Pancreas (tissue), 10 donors: ENCODE data around the gene DLGAP1. TPM values are rescaled to one million over a fixed set of nuclear protein-coding genes. Genes with fewer than 3 reads are reported as not detected.

ENCODE experiments used
- ATAC-seq, 4 donors: fragments of 200-7000 bp; cut with Tn5 transposase; one replicate each; pipeline versions ENCODE4 v1.8.0 to v1.9.1; 2020; ENCODE audit warnings: mild to moderate bottlenecking in 4 of 4, moderate library complexity in 4 of 4
- DNase-seq, 6 donors: peaks; one replicate each; pipeline ENCODE4 v3.0.0-alpha.2; 2020
- FAIRE-seq: peaks from 2 replicates; lab custom pipeline; 2012; peaks lifted over from hg19 to GRCh38; lab: Jason Lieb, UNC
- H3K27ac ChIP-seq, 4 donors: fragments of 200-600 bp; sonication (generic); 1 replicate in 3 of 4; 2 replicates in 1 of 4; pipeline versions ENCODE4 v1.5.0 to v1.8.0; 2020
- H3K27me3 ChIP-seq, 4 donors: fragments of 200-600 bp; one replicate each; pipeline ENCODE4 v1.8.0; 2021
- H3K36me3 ChIP-seq, 3 donors: fragments of 200-600 bp; sonication (generic) in 1 of 3; one replicate each; pipeline versions ENCODE4 v1.5.0 to v1.8.0; 2020 to 2021
- H3K4me1 ChIP-seq, 3 donors: fragments of 200-600 bp; one replicate each; pipeline ENCODE4 v1.8.0; 2021
- H3K4me3 ChIP-seq, 4 donors: fragments of 200-600 bp; sonication (generic) in 2 of 4; one replicate each; pipeline versions ENCODE4 v1.5.0 to v1.8.0; 2020 to 2021
- H3K9me3 ChIP-seq, 4 donors: fragments of 200-600 bp; one replicate each; pipeline ENCODE4 v1.8.0; 2021
- CTCF ChIP-seq, 4 donors: fragments of 200-600 bp; sonication (generic) in 3 of 4; IDR thresholded peaks; one replicate each; pipeline versions ENCODE4 v1.5.0 to v1.8.0; 2021; ENCODE audit warnings: antibody characterized with exemption in 4 of 4
- WGBS, 2 donors: extraction: QIAGEN DNeasy Blood & Tissue Kit; methylation state at CpG; one replicate each; pipeline ENCODE4 v1.1.7; 2013; 5-methylcytosine and 5-hydroxymethylcytosine counted together
- intact Hi-C, 3 donors: fragments of 100-400 bp; cut with DNase I; formaldehyde crosslinking; loops; one replicate each; pipeline versions ENCODE4 v1.11.1 to v1.14.2; 2022
- polyA plus RNA-seq, 2 donors: library from polyadenylated mRNA; stranded (reverse); fragments of 200-250 nt; gene quantifications; one replicate each; pipeline ENCODE4 v1.2.3, GENCODE V29; 2013
- total RNA-seq, 6 donors: library from RNA; stranded (reverse); fragmentation: NEBNext Ultra II Directional in 4 of 6; extraction: Animal tissue kit (Norgen Biotek cat#: 25700) in 4 of 6; gene quantifications; one replicate each; pipeline versions ENCODE4 v1.2.1 to v1.2.4, GENCODE V29; 2021 to 2023
- donor health status: healthy with polysubstance abuse.
- donor health status: DM: no; HTN: no; CAD: no; lungs with moderate emphysema.
- donor health status: DM: no; HTN: no; CAD: no.
- donor health status: control.
- donor health status: control.
- donor health status: Bipolar disorder and iron deficiency.
- donor health status: DM: yes; HTN: yes; CAD: no.
- donor health status: DM: no; HTN: no; CAD: no.
- donor health status: DM: no; HTN: no; CAD: no.
- donor health status: DM: yes; HTN: yes; CAD: no.

DLGAP1 gene
- total and polyA plus RNA-seq, 8 donors, result 0.12 to 0.62 (median 0.30) TPM; not detected in 2

- TF ChIP-seq CTCF (IDR thresholded peaks at IDR 0.05), result no peak
- intact Hi-C loops, result no loop called here
- FAIRE-seq (no peak), DNase-seq (no peak), ATAC-seq (peak in 1 of 4 donors; percentile 79)
- no peak overlapping the region for H3K27ac ChIP-seq
- no peaks in the 10 kb centered on the region for H3K27me3 ChIP-seq
- no peaks in the 10 kb centered on the region for H3K36me3 ChIP-seq
- no peak overlapping the region for H3K4me3 ChIP-seq
- no peaks in the 10 kb centered on the region for H3K9me3 ChIP-seq
- WGBS, 2 donors, result 10 to 15% methylated on average over 1 of the region's 1 CpG
- H3K4me1 ChIP-seq, result no peaks in the 10 kb centered on the region
Observed at GRCh38 chr18:4400911-4401310, 54.2 kb downstream of the DLGAP1 start.

- H3K4me3 ChIP-seq, result no peak overlapping the region
- no peaks in the 10 kb centered on the region for H3K36me3 ChIP-seq
- no peaks in the 10 kb centered on the region for H3K4me1 ChIP-seq
- TF ChIP-seq CTCF (IDR thresholded peaks at IDR 0.05), result no peak
- no peaks in the 10 kb centered on the region for H3K9me3 ChIP-seq
- no peak overlapping the region for H3K27ac ChIP-seq
- intact Hi-C loops, result no loop called here
- ATAC-seq (no peak), FAIRE-seq (no peak), DNase-seq (peak in 1 of 6 donors; percentile 14)
- WGBS, 2 donors, result 72 to 74% methylated on average over 5 of the region's 5 CpGs
- H3K27me3 ChIP-seq, result no peaks in the 10 kb centered on the region
Observed at GRCh38 chr18:4399929-4400328, 55.2 kb downstream of the DLGAP1 start.

GRCh38 chr18:4394700-4395099, 60.4 kb downstream of the DLGAP1 start:
- Histone ChIP-seq H3K36me3 (no peaks in the 10 kb centered on the region), H3K4me3 (no peak overlapping the region), H3K27me3 (no peaks in the 10 kb centered on the region), H3K27ac (no peak overlapping the region), H3K9me3 (no peaks in the 10 kb centered on the region), H3K4me1 (no peaks in the 10 kb centered on the region)
- no peak for TF ChIP-seq CTCF (IDR thresholded peaks at IDR 0.05)
- 83 to 85% methylated on average over 4 of the region's 4 CpGs for WGBS, 2 donors
- intact Hi-C loops, result no loop called here
- FAIRE-seq, result no peak
- no peak for DNase-seq
- ATAC-seq, result no peak

- DNase-seq (no peak), FAIRE-seq (no peak), ATAC-seq (no peak)
- Histone ChIP-seq H3K27ac (no peak overlapping the region), H3K36me3 (no peaks in the 10 kb centered on the region), H3K4me1 (no peaks in the 10 kb centered on the region), H3K27me3 (no peaks in the 10 kb centered on the region), H3K4me3 (no peak overlapping the region), H3K9me3 (no peaks in the 10 kb centered on the region)
- intact Hi-C loops, result no loop called here
- 53 to 58% methylated on average over 6 of the region's 6 CpGs for WGBS, 2 donors
- TF ChIP-seq CTCF (IDR thresholded peaks at IDR 0.05), result no peak
Observed at GRCh38 chr18:4391859-4392258, 63.2 kb downstream of the DLGAP1 start.

GRCh38 chr18:4385876-4386275, 69.2 kb downstream of the DLGAP1 start:
- no peaks in the 10 kb centered on the region for H3K9me3 ChIP-seq
- H3K36me3 ChIP-seq, result no peaks in the 10 kb centered on the region
- no peak for FAIRE-seq
- H3K27me3 ChIP-seq, result no peaks in the 10 kb centered on the region
- no peak overlapping the region for H3K4me3 ChIP-seq
- no peak for DNase-seq
- ATAC-seq, result no peak
- no peak for TF ChIP-seq CTCF (IDR thresholded peaks at IDR 0.05)
- WGBS, 2 donors, result 40 to 42% methylated on average over 3 of the region's 3 CpGs
- intact Hi-C loops, result no loop called here
- H3K4me1 ChIP-seq, result no peaks in the 10 kb centered on the region
- H3K27ac ChIP-seq, result no peak overlapping the region
